NCI-H510A treated with DMSO at 0.1 percent for 48 hours (cell line): Measurements from ENCODE around the gene CYTH2.
"Not testable (repeated sequence)": the region's sequence is repeated elsewhere in the genome, so short reads cannot be mapped to it uniquely, and the experiment has no call there.

Experiments
- DNase-seq: peaks from one replicate; lab custom pipeline; 2025; lab: John Stamatoyannopoulos, UW

CYTH2 gene

GRCh38 chr19:48478339-48479256, 9.4 kb downstream of the CYTH2 start:
- DNase-seq, result no peak

GRCh38 chr19:48479686-48480085, 10.5 kb downstream of the CYTH2 start:
- no peak for DNase-seq

DNA sequence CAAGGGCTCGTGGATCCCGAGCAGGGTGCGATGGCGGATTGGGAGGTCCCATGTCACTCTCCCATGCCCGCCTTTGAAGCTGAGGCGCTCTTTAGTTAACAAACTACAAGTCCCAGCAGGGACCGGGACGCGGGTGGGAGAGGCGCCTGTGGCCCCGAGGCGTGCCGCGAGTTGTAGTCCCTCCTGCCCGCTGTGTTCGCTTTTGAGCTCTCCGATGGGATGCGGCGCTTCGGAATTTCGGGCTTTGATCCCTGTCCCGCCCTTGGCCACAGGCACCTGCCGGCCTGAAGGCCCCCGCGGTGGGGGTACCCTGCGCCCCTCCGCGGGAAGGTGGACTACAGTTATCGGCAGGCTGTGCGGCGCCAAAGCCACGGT, 11.0 kb downstream of the CYTH2 start:
- DNase-seq, result no peak

DNA sequence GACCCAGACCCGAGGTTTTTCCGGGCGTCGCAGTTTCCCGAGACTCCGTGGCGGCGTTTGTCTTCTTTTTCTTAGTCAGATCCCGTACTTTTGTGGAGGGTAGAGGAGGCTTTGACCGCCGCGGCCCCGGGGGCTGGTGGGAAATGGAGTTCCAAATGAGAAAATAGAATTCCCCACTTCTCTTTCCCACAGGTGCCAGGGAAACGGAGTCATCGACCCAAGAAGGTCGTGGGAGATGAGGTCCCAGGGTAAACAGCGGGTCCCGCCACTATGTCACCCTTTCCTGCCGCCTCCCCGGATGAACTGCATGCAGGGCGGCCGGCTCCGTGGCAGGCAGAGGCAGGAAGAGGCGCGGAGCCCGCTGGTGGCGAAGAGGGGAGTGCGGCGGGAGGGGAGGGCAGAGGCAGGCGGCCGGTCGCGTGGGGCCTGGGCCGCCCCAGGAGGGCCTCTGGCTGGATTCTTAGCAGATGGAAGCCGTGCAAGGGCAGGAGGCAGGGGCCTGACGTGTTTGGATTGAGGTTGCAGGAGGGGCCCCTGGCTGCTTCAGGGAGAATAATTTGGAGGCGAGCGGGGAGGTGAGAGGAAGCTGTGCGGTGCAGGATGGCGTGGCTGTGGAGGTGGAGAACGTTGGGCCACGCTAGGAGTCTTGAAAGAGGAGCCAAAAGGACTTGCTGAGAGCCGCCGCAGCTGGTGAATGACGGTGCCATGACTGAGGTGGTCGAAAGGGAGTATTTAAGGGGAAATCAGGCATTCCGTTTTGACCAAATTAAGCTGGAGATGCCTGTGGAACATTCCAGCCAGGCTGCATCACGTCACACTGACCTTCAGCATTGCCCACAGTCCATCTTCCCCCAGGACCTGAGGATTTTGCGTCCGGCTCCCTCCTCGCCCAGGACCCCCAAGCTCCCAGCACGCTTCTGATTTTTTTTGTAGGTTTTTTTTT, 11.7 kb downstream of the CYTH2 start:
- no peak for DNase-seq

DNA sequence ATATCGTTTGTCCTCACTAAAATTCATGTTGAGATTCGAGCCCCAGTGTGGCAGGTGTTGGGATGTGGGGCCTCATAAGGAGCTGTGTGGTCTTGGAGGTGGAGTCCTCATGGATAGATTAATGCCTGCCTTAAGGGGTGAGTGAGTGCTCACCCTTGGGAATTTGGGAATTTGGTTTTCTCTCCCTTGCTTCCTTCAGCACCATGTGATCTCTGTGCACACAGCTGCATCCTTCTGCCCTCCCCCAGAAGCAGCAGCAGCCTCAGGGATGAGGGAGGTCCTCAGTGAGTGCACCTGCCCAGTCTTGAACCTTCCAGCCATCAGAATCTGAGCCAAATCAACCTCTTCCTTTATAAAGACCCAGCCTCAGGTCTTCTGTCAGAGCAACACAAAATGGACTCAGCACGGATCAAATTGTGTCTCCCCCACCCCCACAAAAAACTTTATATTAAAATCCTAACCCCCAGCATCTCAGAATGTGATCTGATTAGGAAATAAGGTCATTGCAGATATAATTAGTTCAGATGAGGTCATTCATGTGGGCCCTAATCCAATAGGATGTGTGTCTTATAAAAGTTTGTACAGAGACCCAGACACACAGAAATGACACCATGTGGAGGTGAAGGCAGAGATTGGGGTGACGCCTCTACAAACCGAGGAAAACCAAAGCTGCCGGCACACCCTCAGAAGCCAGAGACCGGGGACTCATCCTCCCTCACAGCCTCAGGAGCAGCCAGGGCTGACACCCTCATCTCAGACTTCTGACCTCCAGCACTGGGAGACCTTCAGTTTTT, 12.9 kb downstream of the CYTH2 start:
- DNase-seq, result no peak

DNA sequence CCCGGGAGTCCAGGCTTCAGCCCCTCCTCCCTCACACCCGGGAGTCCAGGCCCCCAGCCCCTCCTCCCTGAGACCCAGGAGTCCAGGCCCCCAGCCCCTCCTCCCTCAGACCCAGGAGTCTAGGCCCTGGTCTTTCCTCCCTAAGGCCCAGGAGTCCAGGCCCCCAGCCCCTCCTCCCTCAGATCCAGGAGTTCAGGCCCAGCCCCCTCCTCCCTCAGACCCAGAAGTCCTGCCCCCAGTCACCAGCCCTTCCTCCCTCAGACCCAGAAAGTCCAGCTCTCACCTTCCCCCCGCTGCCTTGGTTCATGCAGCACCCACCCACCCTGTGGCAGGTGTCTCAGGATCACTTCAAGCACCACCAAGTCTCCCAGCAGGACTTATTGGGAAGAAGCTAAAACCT, 14.1 kb downstream of the CYTH2 start:
- DNase-seq, result no peak

GRCh38 chr19:48484247-48484893, 15.2 kb downstream of the CYTH2 start:
- DNase-seq, result no peak

DNA sequence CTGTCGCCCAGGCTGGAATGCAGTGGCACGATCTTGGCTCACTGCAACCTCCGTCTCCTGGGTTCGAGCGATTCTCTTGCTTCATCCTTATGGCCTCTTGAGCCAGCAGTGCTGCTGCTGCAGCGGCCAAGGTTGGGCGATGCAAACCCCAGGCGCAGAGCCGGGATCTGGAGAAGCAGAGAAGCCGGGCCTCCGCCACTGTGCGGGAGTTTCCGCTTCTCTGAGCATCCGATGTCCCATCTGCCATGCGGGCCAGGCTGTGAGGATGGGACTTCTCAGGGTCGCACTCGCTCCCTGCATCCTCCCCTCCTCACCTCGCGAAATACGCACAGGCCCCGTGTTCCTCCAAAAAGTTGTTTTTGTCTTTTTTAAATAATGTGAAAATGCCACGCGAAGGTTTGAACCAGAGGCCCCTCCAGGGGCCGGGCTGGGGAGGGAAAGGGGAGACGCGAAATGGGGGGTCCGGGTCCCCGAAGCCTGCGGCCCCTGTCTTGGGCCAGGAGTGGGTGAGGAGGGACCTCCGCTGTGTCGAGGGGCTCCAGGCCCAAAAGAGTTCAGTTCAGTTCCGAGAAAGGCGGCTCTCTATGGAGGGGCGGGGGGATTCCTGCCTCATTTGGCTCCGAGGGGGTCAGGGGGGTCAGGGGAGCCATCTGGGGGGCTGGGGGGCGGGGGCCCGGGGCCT, 15.9 kb downstream of the CYTH2 start:
- DNase-seq, result no peak

DNA sequence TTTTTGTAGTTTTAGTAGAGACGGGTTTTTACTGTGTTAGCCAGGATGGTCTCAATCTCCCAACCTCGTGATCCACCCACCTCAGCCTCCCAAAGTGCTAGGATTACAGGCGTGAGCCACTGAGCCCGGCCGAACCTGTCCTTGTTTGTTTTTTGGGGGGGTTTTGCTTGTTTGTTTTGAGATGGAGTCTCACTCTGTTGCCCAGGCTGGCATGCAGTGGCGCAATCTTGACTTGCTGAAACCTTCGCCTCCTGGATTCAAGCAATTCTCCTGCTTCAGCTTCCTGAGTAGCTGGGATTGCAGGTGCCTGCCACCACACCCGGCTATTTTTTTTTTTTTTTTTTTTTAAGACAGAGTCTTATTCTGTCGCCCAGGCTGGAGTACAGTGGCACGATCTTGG, 17.5 kb downstream of the CYTH2 start:
- not testable (repeated sequence) for DNase-seq

DNA sequence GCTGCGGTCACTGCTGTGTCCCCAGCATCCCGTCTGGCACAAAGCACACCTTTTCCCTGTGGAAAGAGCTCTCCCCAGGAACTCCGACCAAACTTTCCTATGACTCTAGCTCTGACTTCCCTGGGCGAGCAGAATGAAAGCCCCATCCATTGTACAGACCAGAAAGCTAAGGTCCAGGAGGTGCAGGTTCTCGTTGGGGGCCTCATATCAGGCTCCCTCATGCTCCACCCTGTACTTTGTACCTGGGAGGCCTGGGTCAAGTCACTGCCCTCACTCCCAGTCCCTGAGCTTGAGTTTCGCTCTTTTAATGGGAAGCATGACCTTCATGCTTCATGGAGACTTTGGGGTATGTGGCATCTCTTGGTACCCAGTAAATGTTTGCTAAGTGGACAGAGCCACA, 18.4 kb downstream of the CYTH2 start:
- DNase-seq, result no peak

DNA sequence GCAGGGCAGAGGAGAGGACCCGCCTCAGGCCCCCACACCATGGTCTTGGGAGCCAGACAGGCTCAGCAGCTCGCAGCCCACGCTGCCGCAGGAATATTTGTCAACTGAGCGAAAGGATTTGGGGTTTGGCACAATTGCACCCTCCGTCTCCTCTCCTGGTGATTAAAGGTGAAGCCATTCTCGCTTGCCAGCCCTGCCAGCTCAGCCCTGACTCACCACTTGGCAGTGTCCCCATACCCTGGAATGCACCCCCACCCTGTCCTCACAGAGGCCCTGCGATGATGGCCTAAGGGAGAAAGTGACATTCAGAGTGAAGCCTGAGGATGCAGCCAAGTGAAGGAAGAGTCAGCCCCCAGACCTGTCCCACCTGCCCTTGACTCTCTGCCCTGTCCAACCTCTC, 18.8 kb downstream of the CYTH2 start:
- no peak for DNase-seq

DNA sequence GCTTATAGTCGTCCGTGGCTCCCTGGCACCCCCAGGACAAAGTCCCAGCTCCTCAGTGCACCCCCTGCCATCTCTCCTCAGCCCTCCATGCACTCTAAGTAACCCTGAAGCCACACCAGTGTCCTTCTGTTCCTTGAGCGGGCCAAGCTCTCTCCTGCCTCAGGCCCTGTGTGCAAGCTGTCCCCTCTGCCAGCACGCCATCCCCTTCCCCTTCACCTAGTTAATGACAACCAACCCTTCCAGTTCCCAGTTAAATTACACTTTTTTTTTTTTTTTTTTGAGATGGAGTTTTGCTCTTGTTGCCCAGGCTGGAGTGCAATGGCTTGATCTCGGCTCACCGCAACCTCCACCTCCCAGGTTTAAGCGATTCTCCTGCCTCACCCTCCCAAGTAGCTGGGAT, 19.3 kb downstream of the CYTH2 start:
- not testable (repeated sequence) for DNase-seq

- DNase-seq, result peak; percentile 73
Observed at GRCh38 chr19:48489608-48490216, 20.5 kb downstream of the CYTH2 start.

DNA sequence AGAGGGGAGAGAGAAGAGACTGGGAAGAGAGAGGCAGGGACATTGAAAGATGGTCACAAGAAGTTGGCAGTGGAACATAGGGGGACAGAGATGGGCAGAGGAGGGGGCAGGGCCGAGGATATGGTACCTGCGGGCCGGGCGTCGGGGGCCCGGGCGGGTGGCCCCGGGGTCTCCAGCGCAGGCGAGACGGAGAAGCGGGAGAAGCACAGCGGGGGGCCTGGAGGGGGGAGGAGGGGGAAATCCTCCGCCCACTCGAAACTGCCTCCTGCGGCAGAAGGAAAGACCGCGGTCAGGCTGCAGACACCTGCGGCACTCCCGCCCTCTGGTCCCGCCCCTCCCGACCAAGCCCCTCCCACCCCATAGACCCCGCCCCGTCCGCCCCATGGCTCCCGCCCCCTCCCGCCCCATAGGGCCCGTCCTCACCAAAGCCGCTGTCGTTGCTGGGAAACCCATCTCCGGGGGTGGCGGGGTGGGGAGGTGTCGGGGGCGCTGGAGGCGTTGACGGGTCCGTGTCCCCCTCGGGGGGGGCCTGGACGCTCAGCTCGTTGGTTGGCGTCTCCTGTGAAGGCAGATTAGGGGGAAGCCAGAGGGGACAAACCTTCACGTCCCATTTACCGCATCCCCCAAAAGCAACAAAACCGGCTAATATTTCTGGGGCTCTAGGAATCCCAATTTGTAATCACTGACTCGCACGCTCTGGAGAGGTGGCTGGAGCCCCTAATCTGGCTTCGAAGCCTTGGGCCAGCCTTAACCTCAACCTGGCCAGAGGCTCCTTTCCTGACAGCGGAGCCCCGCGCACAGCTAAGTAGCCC, 22.0 kb downstream of the CYTH2 start:
- peak; percentile 19 for DNase-seq

DNA sequence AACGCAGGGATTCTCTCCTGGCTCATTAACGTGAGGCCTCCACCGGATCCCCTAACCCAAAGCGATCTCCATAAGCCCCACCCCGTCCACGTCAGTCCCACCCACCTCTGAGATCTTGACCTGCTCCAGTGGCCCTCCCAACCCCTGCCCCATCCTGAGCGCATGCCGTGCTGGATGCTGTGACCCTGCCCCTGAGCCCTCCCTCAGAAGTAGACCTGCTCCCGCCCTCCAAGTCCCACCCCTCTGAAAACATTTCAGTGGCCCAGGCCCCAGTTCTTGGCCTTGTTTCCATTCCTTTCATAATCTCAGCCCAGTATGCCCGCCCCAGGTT, 22.6 kb downstream of the CYTH2 start:
- no peak for DNase-seq

DNA sequence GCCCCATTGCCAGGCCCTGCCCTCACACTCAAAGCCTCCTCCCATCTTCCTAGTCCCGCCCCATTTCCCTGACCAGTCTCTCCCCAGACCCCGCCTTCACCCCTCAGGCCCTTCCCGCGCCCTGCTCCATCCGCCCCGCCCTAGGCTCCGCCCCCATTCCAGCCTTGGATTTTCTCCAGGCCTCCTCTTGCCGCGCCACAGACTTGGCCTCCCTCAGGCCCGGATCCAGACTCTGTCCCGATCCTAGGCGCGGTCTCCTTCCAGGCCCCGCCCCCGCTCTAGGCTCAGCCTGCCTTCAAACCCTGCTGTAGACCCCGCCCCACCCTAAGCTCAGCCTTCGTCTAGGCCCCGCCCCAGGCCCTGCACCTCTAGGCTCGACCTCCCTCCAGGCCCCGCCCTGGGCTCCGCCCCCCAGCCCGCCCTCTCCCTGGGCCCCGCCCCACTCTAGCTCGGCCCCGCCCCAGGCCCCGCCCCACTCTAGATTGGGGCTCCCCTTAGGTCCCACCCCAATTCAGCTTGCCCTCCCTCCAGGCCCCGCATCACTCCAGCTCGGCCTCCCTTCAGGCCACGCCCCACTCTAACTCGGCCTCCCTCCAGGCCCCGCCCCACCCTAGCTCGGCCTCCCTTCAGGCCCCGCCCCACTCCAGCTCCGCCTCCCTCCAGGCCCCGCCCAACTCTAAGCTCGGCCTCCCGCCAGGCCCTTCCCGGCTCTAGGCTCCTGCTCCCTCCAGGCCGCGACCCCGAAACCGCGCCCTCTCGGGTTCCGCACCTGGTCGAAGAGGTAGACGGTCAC, 24.0 kb downstream of the CYTH2 start:
- DNase-seq, result no peak

DNA sequence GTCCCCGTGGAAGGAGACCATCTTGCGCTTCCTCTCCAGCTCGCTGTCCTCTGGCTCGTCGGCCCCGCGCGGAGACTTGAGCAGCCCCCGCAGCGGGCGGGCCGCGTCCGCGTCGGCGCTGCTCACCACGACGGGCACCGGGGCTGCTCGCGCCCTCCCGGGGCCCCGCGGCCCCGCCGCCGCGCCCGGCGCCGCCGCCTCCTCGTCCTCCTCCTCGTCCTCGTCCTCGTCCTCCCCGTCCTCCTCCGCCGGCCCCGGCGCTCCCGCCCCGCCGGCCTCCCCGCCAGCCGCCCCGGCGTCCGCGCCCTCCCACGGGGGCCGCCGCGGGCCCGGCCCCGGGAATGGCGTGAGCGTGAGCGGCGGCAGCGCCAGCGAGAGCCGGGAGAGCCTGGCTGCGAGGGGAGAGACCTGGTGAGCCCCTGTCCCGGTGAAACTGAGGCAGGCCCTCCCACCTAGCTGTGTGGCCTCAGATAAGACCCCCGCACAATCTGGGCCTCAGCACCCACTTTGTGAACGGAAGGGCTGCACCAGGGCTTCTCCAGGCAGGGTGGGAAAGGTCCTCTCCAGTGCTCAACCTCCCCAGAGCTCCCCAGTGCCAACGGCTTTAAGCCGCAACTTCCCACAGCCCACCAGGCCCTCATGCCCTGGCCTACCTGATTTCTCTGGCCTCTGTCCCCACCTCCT, 24.7 kb downstream of the CYTH2 start:
- DNase-seq, result no peak

DNA sequence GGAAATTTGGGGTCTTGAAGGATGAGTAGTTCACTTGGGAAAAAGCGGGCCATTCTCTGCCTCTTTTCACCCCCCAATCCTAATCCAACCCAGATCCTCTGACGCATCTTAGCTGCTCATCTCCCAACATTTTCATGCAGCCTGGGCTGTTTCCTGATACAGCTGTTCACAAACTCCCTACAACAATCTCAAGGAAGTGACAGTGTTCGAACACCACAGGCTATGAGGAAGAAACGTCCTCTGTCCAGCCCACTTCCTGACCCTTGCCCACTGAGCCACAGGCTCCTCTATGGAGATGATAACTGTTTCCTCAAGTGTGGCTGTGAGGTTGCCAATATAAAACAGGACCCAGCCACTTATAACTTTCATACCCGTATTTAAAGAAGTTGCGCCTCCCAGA, 26.2 kb downstream of the CYTH2 start:
- no peak for DNase-seq
